DOHH2 (cell line): ENCODE measurements around the gene LDOC1.
"Not testable (repeated sequence)": the region's sequence is repeated elsewhere in the genome, so short reads cannot be mapped to it uniquely, and the experiment has no call there.

Source experiments
- H3F3A ChIP-seq: fragments of 200-600 bp; sonication (generic), shearing (Covaris generic); 2 replicates; pipeline ENCODE4 v1.6.0; 2016; ENCODE audit warnings: antibody characterized with exemption, mild to moderate bottlenecking; ENCODE audit not compliant: control insufficient read depth, insufficient read depth
- H3K27ac ChIP-seq: fragments of 200-600 bp; sonication (generic); 2 replicates; pipeline ENCODE4 v1.5.1; 2014; ENCODE audit warnings: low read depth, mild to moderate bottlenecking, low read length, moderate library complexity
- H3K27me3 ChIP-seq: fragments of 200-600 bp; sonication (generic); 2 replicates; pipeline ENCODE4 v1.6.1; 2014; ENCODE audit warnings: mild to moderate bottlenecking, low read length, mixed read lengths; ENCODE audit not compliant: control insufficient read depth
- H3K36me3 ChIP-seq: fragments of 200-600 bp; sonication (generic); 2 replicates; pipeline ENCODE4 v1.6.1; 2014; ENCODE audit warnings: mild to moderate bottlenecking, low read length, moderate library complexity, mixed read lengths; ENCODE audit not compliant: control insufficient read depth
- H3K4me1 ChIP-seq: fragments of 200-600 bp; sonication (generic); 2 replicates; pipeline ENCODE4 v1.6.1; 2014; ENCODE audit warnings: mild to moderate bottlenecking, low read length, mixed read lengths; ENCODE audit not compliant: control insufficient read depth
- H3K4me2 ChIP-seq: fragments of 200-600 bp; sonication (generic); 2 replicates; pipeline ENCODE4 v1.6.0; 2014; ENCODE audit warnings: mild to moderate bottlenecking, low read length, moderate library complexity
- H3K4me3 ChIP-seq: fragments of 200-600 bp; sonication (generic); 2 replicates; pipeline ENCODE4 v1.5.1; 2014; ENCODE audit warnings: mild to moderate bottlenecking, low read length, mixed read lengths
- H3K79me2 ChIP-seq: fragments of 200-600 bp; sonication (generic); 2 replicates; pipeline ENCODE4 v1.6.1; 2014; ENCODE audit warnings: mild to moderate bottlenecking, low read length, mixed read lengths; ENCODE audit not compliant: control insufficient read depth
- H3K9me2 ChIP-seq: fragments of 200-600 bp; sonication (generic); replicated peaks from 2 replicates; pipeline ENCODE4 v1.6.1; 2014; ENCODE audit warnings: mild to moderate bottlenecking, low read length, mixed read lengths; ENCODE audit not compliant: control insufficient read depth
- H3K9me3 ChIP-seq: fragments of 200-600 bp; sonication (generic); 2 replicates; pipeline ENCODE4 v1.6.1; 2014; ENCODE audit warnings: antibody characterized with exemption, low read length, mixed read lengths; ENCODE audit not compliant: control insufficient read depth, insufficient read depth
- H4K20me1 ChIP-seq: fragments of 200-600 bp; sonication (generic); 2 replicates; pipeline ENCODE4 v1.6.0; 2014; ENCODE audit warnings: low read depth, mild to moderate bottlenecking, antibody characterized with exemption, low read length, moderate library complexity; ENCODE audit not compliant: control insufficient read depth, insufficient read depth
- CTCF ChIP-seq: fragments of 200-600 bp; sonication (generic); IDR thresholded peaks from one replicate; pipeline ENCODE4 v1.5.1; 2014; ENCODE audit warnings: antibody characterized with exemption, mild to moderate bottlenecking, low read depth, low read length; ENCODE audit not compliant: poor library complexity, severe bottlenecking
- EZH2phosphoT487 ChIP-seq: fragments of 200-600 bp; sonication (generic); IDR thresholded peaks from 2 replicates; pipeline ENCODE4 v1.6.1; 2017; ENCODE audit warnings: borderline replicate concordance, mild to moderate bottlenecking, antibody characterized with exemption, low read length, moderate library complexity, mixed read lengths

LDOC1 gene

DNA sequence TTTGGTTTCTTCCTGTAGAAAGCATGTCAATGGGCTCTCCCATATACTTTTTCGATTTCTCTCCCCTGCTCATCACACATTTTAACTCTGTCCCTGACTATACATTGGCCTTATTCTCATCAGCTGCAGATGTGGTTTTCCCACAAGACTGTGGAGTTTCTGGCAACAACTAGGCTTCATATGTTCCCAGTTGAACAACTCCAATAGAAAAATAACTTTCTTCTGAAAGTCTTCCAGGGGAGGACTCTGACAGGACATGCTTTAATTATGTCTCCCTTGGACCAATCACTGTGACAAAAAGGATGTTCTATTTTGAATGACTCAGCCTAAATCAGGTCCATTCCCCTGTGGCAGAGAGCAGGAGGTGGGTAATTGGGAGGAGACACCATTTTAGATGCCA lies 37.3 kb upstream of the LDOC1 start:
- Histone ChIP-seq H3K4me3 (no peak overlapping the region), H3K79me2 (no peaks in the 10 kb centered on the region), H4K20me1 (no peaks in the 10 kb centered on the region), H3K9me3 (no peaks in the 10 kb centered on the region), H3K27ac (no peak overlapping the region), H3K36me3 (no peaks in the 10 kb centered on the region), H3K4me1 (no peaks in the 10 kb centered on the region), H3K4me2 (no peak overlapping the region), H3F3A (no peaks in the 10 kb centered on the region), H3K9me2 (no peaks in the 10 kb centered on the region), H3K27me3 (no peaks in the 10 kb centered on the region)
- TF ChIP-seq EZH2phosphoT487 (no peak), CTCF (no peak)

DNA sequence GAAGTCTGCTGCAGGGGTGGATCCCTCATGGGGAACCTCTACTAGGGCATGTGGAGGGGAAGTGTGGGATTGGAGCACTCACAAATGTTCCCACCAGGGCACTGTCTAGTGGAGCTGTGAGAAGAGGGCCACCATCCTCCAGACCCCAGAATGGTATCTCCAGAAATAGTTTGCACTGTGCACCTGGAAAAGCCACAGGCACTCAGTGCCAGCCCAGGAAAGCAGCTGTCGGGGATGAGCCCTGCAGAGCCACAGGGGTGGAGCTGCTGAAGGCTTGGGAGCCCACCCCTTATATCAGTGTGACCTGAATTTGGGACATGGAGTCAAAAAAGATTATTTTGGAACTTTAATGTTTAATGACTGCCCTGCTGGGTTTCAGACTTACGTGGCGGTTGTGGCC lies 25.0 kb upstream of the LDOC1 start:
- H3K4me1 ChIP-seq = no peaks in the 10 kb centered on the region
- no peaks in the 10 kb centered on the region for H3K36me3 ChIP-seq
- TF ChIP-seq EZH2phosphoT487 = no peak
- no peak for TF ChIP-seq CTCF
- no peak overlapping the region for H3K27ac ChIP-seq
- no peaks in the 10 kb centered on the region for H3K9me3 ChIP-seq
- no peaks in the 10 kb centered on the region for H4K20me1 ChIP-seq
- no peaks in the 10 kb centered on the region for H3K27me3 ChIP-seq
- no peak overlapping the region for H3K4me2 ChIP-seq
- no peak overlapping the region for H3K4me3 ChIP-seq
- H3F3A ChIP-seq = no peaks in the 10 kb centered on the region
- no peaks in the 10 kb centered on the region for H3K9me2 ChIP-seq
- H3K79me2 ChIP-seq = no peaks in the 10 kb centered on the region

DNA sequence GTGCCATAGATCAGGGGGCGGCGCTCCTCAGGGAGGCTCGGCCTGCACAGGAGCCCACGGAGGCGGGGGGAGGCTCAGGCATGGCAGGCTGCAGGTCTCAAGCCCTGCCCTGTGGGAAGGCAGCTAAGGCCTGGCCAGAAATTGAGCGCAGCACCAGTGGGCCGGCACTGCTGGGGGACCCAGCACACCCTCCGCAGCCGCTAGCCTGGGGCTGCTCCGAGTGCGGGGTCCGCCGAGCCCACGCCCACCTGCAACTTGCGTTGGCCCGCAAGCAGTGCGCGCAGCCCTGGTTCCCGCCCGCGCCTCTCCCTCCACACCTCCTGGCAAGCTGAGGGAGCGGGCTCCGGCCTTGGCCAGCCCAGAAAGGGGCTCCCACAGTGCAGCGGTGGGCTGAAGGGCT lies 11.6 kb upstream of the LDOC1 start:
- H4K20me1 ChIP-seq, H3K4me1 ChIP-seq, H3K27me3 ChIP-seq, H3K27ac ChIP-seq, H3F3A ChIP-seq, H3K9me2 ChIP-seq, H3K4me3 ChIP-seq, H3K4me2 ChIP-seq, H3K79me2 ChIP-seq, H3K36me3 ChIP-seq, H3K9me3 ChIP-seq: not testable (repeated sequence)

DNA sequence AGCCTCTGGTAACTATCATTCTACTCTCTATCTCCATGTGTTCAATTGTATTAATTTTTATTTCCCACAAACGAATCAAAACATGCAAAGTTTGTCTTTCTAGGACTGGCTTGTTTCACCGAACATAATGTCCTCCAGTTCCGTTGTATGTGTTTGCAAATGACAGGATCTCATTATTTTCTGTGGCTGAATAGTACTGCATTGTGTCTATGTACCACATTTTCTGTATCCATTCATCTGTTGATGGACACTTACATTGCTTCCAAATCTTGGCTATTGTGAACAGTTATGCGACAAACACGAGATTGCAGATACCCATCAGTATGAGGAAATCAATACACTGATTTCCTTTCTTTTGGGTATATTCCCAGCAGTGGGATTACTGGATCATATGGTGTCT lies 8.4 kb upstream of the LDOC1 start:
- Histone ChIP-seq H3K4me2 (no peak overlapping the region), H3K27ac (no peak overlapping the region), H4K20me1 (no peaks in the 10 kb centered on the region), H3K4me1 (no peaks in the 10 kb centered on the region), H3K9me2 (no peaks in the 10 kb centered on the region), H3F3A (no peaks in the 10 kb centered on the region), H3K4me3 (no peak overlapping the region), H3K9me3 (no peaks in the 10 kb centered on the region), H3K36me3 (no peaks in the 10 kb centered on the region), H3K79me2 (no peaks in the 10 kb centered on the region), H3K27me3 (no peaks in the 10 kb centered on the region)
- TF ChIP-seq EZH2phosphoT487 (no peak), CTCF (no peak)
